Activated naive CD8-positive, alpha-beta T cell treated with anti-CD3 and anti-CD28 coated beads, Interleukin-2, amount 10 ng/mL, durations not matched to agents 7 days and 5 days (primary cell): Measurements from ENCODE around the gene RBPJ. TPM values are rescaled to one million over a fixed set of nuclear protein-coding genes. Genes with fewer than 3 reads are reported as not detected.

Experiments used
- ATAC-seq: fragments of 150-1000 bp; cut with Tn5 transposase; one replicate; pipeline ENCODE4 v1.10.0; 2021; ENCODE audit warnings: low read depth, moderate library complexity
- POLR2A ChIA-PET: fragments of 350-600 bp; sonication (Branson Sonifier 250); formaldehyde crosslinking; loops from one replicate; lab custom pipeline; 2021; ENCODE audit warnings: antibody characterized with exemption; lab: Charles Lee
- DNase-seq: peaks from one replicate; pipeline ENCODE4 v3.0.0; 2021
- H3K27ac Mint-ChIP-seq: one replicate; pipeline ENCODE4 v1.8.0; 2022; ENCODE audit warnings: mild to moderate bottlenecking, mixed read lengths
- H3K27me3 Mint-ChIP-seq: one replicate; pipeline ENCODE4 v1.8.0; 2022; ENCODE audit warnings: mild to moderate bottlenecking, moderate library complexity, mixed read lengths
- H3K36me3 Mint-ChIP-seq: one replicate; pipeline ENCODE4 v1.8.0; 2021; ENCODE audit warnings: mild to moderate bottlenecking, mixed read lengths
- H3K4me1 Mint-ChIP-seq: one replicate; pipeline ENCODE4 v1.8.0; 2021; ENCODE audit warnings: mixed read lengths
- H3K4me3 Mint-ChIP-seq: one replicate; pipeline ENCODE4 v1.8.0; 2022; ENCODE audit warnings: mild to moderate bottlenecking, moderate library complexity, mixed read lengths
- H3K9me3 Mint-ChIP-seq: one replicate; pipeline ENCODE4 v1.8.0; 2021; ENCODE audit warnings: mixed read lengths
- total RNA-seq, 2 experiments: library from RNA; stranded (reverse); gene quantifications; one replicate each; pipeline ENCODE4 v1.2.3, GENCODE V29; 2021

Gene RBPJ
- total RNA-seq: 10 to 100 TPM; 60.7 to 75.3 TPM

DNA sequence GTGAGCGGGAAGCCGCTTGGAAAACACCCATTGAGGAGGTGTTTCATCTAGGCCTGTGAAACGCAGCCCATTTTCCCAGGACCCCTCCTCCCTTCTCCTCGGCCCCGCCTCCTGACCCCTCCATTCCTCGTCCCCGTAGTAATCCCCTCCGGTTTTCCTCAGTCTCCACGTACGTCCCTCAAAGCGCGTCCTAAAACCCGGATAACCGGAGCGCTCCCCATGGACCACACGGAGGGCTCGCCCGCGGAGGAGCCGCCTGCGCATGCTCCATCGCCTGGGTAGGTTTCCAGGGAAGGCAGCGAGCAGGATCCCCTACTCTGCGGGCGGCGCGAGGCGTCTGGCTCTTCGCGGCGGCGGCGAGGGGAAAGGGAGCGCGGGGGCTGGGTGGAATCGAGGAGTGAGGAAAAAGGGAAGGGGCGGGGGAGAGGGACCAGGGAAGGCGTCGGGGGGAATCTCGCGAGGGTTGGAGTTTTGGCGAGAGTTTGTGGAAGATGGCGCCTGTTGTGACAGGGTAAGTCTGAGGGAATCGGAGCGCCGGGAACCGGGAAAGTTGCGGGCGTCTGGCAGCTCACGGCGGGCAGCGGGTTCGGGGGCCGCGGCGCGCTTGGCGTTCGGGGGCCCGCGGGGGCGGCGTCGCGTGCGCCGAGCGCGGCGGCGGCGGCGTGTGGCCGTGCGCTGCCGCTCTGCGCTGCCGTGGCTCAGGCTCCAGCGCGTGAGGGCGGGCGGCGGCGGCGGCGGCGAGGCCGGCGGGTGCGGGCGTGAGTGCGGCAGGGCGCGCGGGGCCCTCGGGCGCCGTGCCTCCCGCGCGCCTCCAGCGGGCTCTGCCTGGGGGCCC lies at the start of gene RBPJ:
RBPJ (plus strand) TSS at position 477 of the 835 bp plus-strand sequence; CDS start at position 492, 15 bp downstream.
- Mint-ChIP-seq H3K27me3 (no peaks in the 10 kb centered on the region), H3K4me3 (peak within 1 kb of the TSS; percentile 100), H3K36me3 (peaks cover 14% of the 10 kb centered on the region), H3K4me1 (peaks cover 44% of the 10 kb centered on the region), H3K9me3 (peaks cover 10% of the 10 kb centered on the region), H3K27ac (peak within 1 kb of the TSS; percentile 99)
- peak; percentile 19 for ATAC-seq
- peak; percentile 84 for DNase-seq
- POLR2A ChIA-PET: interaction anchor here (1.0 to 2.7 kb wide), 7 partner anchors 11 to 565 kb away, joined by 3 to 10 read pairs (median 3); no protein-coding TSS in a partner anchor

DNA sequence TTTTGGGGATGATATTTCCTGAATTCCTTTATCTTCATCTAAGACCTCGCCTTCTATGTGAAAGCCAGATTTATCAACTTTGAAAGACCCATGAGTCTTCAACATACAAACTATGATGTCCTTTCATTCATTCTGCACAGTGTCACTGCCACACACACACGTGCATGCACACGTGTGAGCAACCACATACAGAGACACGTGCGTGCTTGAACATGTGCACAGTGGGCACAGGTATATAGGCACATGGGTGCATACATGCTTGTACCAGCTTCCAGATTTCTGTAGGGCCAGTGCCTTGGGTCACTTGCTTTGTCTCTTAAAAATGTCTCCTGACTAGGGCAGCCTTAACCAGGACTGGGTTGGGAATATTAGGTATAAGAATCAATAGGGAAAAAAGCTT lies 49.1 kb upstream of the RBPJ start:
- H3K27ac Mint-ChIP-seq: no peak overlapping the region
- no peaks in the 10 kb centered on the region for H3K9me3 Mint-ChIP-seq
- peaks cover 15% of the 10 kb centered on the region for H3K4me1 Mint-ChIP-seq
- ATAC-seq (no peak), DNase-seq (no peak)
- peaks cover 3% of the 10 kb centered on the region for H3K27me3 Mint-ChIP-seq
- no peaks in the 10 kb centered on the region for H3K36me3 Mint-ChIP-seq
- POLR2A ChIA-PET: no interaction called here
- H3K4me3 Mint-ChIP-seq: no peak overlapping the region

DNA sequence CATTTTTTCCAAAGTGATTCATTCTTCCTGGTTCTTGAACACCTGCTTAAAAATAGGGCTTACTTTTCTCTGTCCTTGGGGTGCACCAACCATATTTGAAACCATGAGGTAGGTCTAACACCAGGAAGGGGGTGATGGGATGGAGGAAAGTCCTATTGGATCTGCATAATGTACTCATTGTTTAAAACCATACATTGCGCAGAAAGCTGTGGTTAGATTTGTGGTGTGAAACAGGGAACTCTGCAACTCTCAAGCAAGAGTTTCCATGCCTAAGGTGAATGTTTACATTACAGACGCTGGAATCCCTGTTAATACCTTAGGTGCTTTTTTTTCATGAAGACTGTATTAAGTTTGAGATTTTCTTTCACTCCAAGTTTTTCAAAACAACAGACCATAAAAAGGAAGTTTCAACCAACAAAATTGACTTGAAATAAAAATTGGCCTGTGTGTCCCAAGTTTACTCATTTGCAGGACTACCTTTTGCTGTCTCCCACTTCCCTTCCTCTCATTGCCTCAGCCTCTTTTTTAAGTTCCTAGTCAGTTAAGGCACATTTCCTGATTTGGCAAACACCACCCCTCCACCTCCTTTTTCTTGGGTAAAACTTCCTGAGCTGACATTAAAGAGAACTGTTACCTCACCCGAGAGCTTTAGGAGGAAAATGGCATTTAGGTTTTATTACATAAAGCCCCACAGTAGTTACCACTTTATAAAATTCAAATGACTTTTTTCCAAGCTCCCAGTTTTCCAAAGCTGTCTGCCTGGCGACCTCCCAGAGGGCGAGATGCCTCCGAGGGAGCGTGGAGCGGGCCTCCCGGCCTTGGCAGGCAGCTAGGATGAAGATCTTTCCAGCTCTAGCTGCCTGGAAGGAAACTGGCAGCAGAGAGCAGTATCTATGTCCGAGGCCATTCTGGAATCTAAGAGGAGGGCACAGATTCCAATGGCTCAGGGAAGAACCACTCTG lies 47.9 kb upstream of the RBPJ start:
- DNase-seq: no peak
- Mint-ChIP-seq H3K9me3 (no peaks in the 10 kb centered on the region), H3K36me3 (no peaks in the 10 kb centered on the region), H3K4me3 (peak overlapping the region; percentile 24), H3K27ac (no peak overlapping the region), H3K27me3 (peaks cover 3% of the 10 kb centered on the region), H3K4me1 (peaks cover 15% of the 10 kb centered on the region)
- POLR2A ChIA-PET: no interaction called here
- no peak for ATAC-seq

GRCh38 chr4:26273616-26273980 lies 47.2 kb upstream of the RBPJ start:
- Mint-ChIP-seq H3K36me3 (no peaks in the 10 kb centered on the region), H3K27me3 (peaks cover 5% of the 10 kb centered on the region), H3K4me3 (no peak overlapping the region), H3K4me1 (peaks cover 12% of the 10 kb centered on the region), H3K27ac (no peak overlapping the region), H3K9me3 (no peaks in the 10 kb centered on the region)
- DNase-seq: no peak
- no peak for ATAC-seq
- POLR2A ChIA-PET: no interaction called here

GRCh38 chr4:26275281-26275680 lies 45.5 kb upstream of the RBPJ start:
- no peak for DNase-seq
- Mint-ChIP-seq H3K4me1 (peaks cover 12% of the 10 kb centered on the region), H3K9me3 (no peaks in the 10 kb centered on the region), H3K36me3 (no peaks in the 10 kb centered on the region), H3K27me3 (peaks cover 6% of the 10 kb centered on the region), H3K4me3 (no peak overlapping the region), H3K27ac (no peak overlapping the region)
- no peak for ATAC-seq
- POLR2A ChIA-PET: no interaction called here

DNA sequence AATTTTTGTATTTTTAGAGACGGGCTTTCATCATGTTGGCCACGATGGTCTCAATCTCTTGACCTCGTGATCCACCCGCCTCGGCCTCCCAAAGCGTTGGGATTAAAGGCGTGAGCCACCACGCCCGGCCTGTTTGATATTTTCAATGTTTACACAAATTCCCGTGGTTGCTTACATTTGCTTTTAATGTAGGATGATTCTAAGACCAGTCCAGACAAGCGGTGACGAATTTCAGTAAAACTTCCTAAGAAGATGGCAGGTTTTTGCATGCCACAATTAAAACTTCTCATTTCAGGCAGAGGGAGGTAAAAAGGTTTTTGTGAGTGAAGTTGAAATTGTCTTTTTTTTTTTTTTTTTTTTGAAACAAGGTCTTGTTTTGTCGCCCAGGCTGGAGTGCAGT lies 41.4 kb upstream of the RBPJ start:
- ATAC-seq (no peak), DNase-seq (no peak)
- POLR2A ChIA-PET: interaction anchor here (0.5 kb wide), 1 partner anchor 24 kb away, joined by 3 read pairs; no protein-coding TSS in a partner anchor
- no peaks in the 10 kb centered on the region for H3K36me3 Mint-ChIP-seq
- H3K9me3 Mint-ChIP-seq: no peaks in the 10 kb centered on the region
- H3K4me3 Mint-ChIP-seq: no peak overlapping the region
- no peaks in the 10 kb centered on the region for H3K4me1 Mint-ChIP-seq
- H3K27me3 Mint-ChIP-seq: peaks cover 11% of the 10 kb centered on the region
- no peak overlapping the region for H3K27ac Mint-ChIP-seq

DNA sequence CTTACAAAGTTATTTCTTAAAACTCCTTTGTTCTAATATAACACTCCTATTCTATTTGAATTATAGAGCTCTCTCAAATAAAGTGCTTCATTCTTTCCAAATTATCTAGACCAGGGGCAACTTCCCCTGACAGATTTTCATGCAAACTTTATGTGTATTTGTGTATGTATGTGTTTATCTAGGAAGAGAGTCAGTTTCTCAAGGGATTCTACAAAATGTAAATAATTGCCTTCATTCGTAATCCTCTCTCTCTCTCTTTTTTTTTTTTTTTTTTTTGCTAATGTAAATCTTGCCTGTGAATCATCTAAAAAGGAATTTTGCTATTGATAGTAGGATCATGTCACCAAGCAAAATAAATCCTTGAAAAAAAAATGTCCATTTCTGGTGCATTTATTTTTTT lies 38.9 kb upstream of the RBPJ start:
- DNase-seq: no peak
- no peak overlapping the region for H3K4me3 Mint-ChIP-seq
- H3K9me3 Mint-ChIP-seq: no peaks in the 10 kb centered on the region
- no peak for ATAC-seq
- POLR2A ChIA-PET: no interaction called here
- H3K36me3 Mint-ChIP-seq: no peaks in the 10 kb centered on the region
- no peak overlapping the region for H3K27ac Mint-ChIP-seq
- no peaks in the 10 kb centered on the region for H3K4me1 Mint-ChIP-seq
- peaks cover 11% of the 10 kb centered on the region for H3K27me3 Mint-ChIP-seq

DNA sequence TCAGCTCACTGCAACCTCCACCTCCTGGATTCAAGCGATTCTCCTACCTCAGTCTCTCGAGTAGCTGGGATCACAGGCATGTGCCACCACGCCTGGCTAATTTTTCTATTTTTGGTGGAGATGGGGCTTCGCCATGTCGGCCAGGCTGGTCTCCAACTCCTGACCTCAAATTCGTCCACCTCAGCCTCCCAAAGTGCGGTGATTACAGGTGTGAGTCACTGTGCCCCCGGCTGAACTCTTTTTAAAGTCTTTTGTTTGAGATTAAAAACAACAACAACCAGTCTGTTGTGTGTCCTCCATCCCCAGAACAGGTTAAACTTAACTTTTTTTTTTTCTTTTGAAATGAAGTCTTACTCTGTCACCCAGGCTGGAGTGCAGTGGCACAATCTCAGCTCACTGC lies 36.3 kb upstream of the RBPJ start:
- peaks cover 9% of the 10 kb centered on the region for H3K4me1 Mint-ChIP-seq
- H3K27me3 Mint-ChIP-seq: peaks cover 5% of the 10 kb centered on the region
- H3K4me3 Mint-ChIP-seq: no peak overlapping the region
- H3K9me3 Mint-ChIP-seq: no peaks in the 10 kb centered on the region
- ATAC-seq: no peak
- H3K36me3 Mint-ChIP-seq: no peaks in the 10 kb centered on the region
- H3K27ac Mint-ChIP-seq: no peak overlapping the region
- DNase-seq: no peak
- POLR2A ChIA-PET: no interaction called here

- DNase-seq: no peak
- peaks cover 9% of the 10 kb centered on the region for H3K4me1 Mint-ChIP-seq
- H3K9me3 Mint-ChIP-seq: no peaks in the 10 kb centered on the region
- no peak overlapping the region for H3K4me3 Mint-ChIP-seq
- no peak overlapping the region for H3K27ac Mint-ChIP-seq
- no peak for ATAC-seq
- POLR2A ChIA-PET: no interaction called here
- H3K36me3 Mint-ChIP-seq: no peaks in the 10 kb centered on the region
- H3K27me3 Mint-ChIP-seq: peaks cover 5% of the 10 kb centered on the region
These were observed 35.5 kb upstream of the RBPJ start for GRCh38 chr4:26285272-26285671.

DNA sequence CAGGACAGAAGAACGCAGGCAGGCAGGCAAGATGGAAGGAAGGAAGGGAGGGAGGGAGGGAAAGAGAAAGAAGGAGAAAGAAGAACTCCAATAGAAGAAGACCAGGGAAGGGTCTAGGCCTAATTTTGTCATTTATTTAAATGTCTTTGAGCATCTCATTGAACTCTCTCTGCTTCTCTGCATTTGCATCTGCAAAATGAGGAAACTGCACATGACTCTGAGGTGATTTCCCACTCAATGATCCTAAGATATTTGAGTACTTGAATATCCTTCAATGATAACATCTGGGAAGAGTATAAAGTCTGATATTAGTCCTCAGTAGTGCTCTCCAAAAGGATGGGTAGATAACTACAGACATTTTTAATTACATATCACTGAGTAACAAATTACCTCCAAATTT lies 33.1 kb upstream of the RBPJ start:
- DNase-seq (no peak), ATAC-seq (no peak)
- peaks cover 9% of the 10 kb centered on the region for H3K4me1 Mint-ChIP-seq
- H3K27ac Mint-ChIP-seq: no peak overlapping the region
- H3K27me3 Mint-ChIP-seq: peaks cover 2% of the 10 kb centered on the region
- no peaks in the 10 kb centered on the region for H3K36me3 Mint-ChIP-seq
- H3K9me3 Mint-ChIP-seq: no peaks in the 10 kb centered on the region
- POLR2A ChIA-PET: no interaction called here
- H3K4me3 Mint-ChIP-seq: no peak overlapping the region

DNA sequence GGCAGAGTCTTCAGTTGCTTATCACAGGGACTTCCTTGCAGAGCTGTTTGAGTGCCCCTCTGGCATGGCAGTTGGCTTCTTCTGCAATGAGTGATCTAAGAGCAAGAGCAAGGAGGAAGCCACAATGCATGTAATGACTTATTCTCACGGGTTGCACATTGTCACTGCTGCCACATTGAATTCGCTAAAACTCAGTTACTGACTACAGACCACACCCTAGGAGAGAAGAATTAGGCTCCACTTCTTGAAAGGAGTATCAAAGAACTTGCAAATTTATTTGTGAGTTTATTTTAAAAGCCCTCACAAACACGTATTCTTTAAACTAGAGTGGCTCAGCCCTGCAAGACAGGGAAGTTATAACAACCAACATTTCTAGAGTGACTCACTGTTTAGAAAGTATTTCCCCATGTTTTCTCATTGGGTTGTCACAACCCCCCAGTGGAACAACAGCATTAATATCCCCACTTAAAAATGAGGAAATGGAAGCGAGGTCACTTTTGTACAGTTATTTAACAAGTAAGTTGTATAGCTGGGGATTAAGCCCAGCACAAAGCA lies 32.4 kb upstream of the RBPJ start:
- Mint-ChIP-seq H3K4me1 (peaks cover 9% of the 10 kb centered on the region), H3K27me3 (peaks cover 2% of the 10 kb centered on the region), H3K36me3 (no peaks in the 10 kb centered on the region), H3K4me3 (no peak overlapping the region), H3K27ac (no peak overlapping the region), H3K9me3 (no peaks in the 10 kb centered on the region)
- POLR2A ChIA-PET: no interaction called here
- peak; percentile 45 for ATAC-seq
- DNase-seq: no peak

GRCh38 chr4:26289401-26289800 lies 31.4 kb upstream of the RBPJ start:
- Mint-ChIP-seq H3K4me3 (no peak overlapping the region), H3K4me1 (peaks cover 9% of the 10 kb centered on the region), H3K36me3 (no peaks in the 10 kb centered on the region), H3K9me3 (no peaks in the 10 kb centered on the region), H3K27ac (no peak overlapping the region), H3K27me3 (peaks cover 2% of the 10 kb centered on the region)
- POLR2A ChIA-PET: no interaction called here
- ATAC-seq (no peak), DNase-seq (no peak)

GRCh38 chr4:26290321-26290720 lies 30.5 kb upstream of the RBPJ start:
- Mint-ChIP-seq H3K27ac (no peak overlapping the region), H3K36me3 (no peaks in the 10 kb centered on the region), H3K27me3 (peaks cover 2% of the 10 kb centered on the region), H3K4me3 (no peak overlapping the region), H3K4me1 (peaks cover 9% of the 10 kb centered on the region), H3K9me3 (no peaks in the 10 kb centered on the region)
- DNase-seq (no peak), ATAC-seq (no peak)
- POLR2A ChIA-PET: no interaction called here
